ENCODE data around the gene MRPL42. TPM values are rescaled to one million over a fixed set of nuclear protein-coding genes. Genes with fewer than 3 reads are reported as not detected.

The MRPL42 gene
- total RNA-seq, 1 donor from 2014 or later: 82.1 TPM

DNA sequence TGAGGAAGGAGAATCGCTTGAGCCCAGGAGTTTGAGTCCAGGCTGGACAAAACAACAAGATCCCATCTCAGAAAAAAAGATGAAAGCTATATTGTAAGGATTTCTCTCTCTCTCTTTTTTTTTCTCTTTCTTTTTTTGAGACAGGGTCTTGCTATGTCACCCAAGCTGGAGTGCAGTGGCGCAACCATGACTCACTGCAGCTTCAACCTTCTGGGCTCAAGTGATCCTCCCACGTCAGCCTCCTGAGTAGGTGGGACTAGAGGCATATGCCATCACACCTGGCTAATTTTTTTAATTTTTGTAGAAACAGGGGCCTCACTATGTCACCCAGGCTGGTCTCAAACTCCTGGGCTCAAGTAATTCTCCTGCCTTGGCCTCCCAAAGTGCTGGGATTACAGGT is 5.8 kb upstream of the MRPL42 start:
- Histone ChIP-seq H3K27me3 (ENCODE audit: control insufficient read depth, insufficient read depth, low read length) (no peaks in the 10 kb centered on the region), H3K4me3 (ENCODE audit: low read depth, low read length) (no peak overlapping the region), H3K36me3 (ENCODE audit: control insufficient read depth, insufficient read depth, low read length) (no peaks in the 10 kb centered on the region)
- DNase-seq (ENCODE audit: low read depth): peak; percentile 42
- TF ChIP-seq CTCF (IDR thresholded peaks at IDR 0.05; ENCODE audit: insufficient read depth, low read length, severe bottlenecking): no peak
- no peak for FAIRE-seq

DNA sequence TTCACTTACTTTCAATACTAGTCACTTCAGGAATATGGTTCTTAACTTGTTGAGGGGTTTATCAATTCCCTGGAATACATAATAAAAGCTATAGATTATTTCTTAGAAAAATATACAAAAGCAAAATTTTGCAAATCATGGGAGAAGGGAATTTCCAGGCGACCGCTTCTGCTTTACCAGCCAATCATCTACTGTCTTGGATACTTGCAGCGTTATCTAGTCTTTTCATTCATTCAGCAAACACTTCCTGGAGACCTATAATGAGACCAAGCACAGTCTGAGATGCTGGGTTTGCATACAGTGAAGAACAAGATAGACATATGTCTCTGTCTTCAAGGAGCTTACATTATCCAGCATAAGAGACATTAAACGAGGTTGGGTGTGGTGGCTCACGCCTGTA is 1.5 kb upstream of the MRPL42 start:
- FAIRE-seq (no peak), DNase-seq (ENCODE audit: low read depth) (no peak)
- Histone ChIP-seq H3K4me3 (ENCODE audit: low read depth, low read length) (no peak overlapping the region), H3K36me3 (ENCODE audit: control insufficient read depth, insufficient read depth, low read length) (no peaks in the 10 kb centered on the region), H3K27me3 (ENCODE audit: control insufficient read depth, insufficient read depth, low read length) (no peaks in the 10 kb centered on the region)
- TF ChIP-seq CTCF (IDR thresholded peaks at IDR 0.05; ENCODE audit: insufficient read depth, low read length, severe bottlenecking): no peak

- H3K4me3 ChIP-seq (ENCODE audit: low read depth, low read length): no peak overlapping the region
- TF ChIP-seq CTCF (IDR thresholded peaks at IDR 0.05; ENCODE audit: insufficient read depth, low read length, severe bottlenecking): no peak
- FAIRE-seq: no peak
- H3K27me3 ChIP-seq (ENCODE audit: control insufficient read depth, insufficient read depth, low read length): no peaks in the 10 kb centered on the region
- no peak for DNase-seq (ENCODE audit: low read depth)
- no peaks in the 10 kb centered on the region for H3K36me3 ChIP-seq (ENCODE audit: control insufficient read depth, insufficient read depth, low read length)
Measured at GRCh38 chr12:93466625-93467350, 526 bp upstream of the MRPL42 start.

GRCh38 chr12:93468008-93468371 is 676 bp downstream of the MRPL42 start:
- Histone ChIP-seq H3K27me3 (ENCODE audit: control insufficient read depth, insufficient read depth, low read length) (no peaks in the 10 kb centered on the region), H3K4me3 (ENCODE audit: low read depth, low read length) (peak overlapping the region; percentile 61), H3K36me3 (ENCODE audit: control insufficient read depth, insufficient read depth, low read length) (no peaks in the 10 kb centered on the region)
- no peak for FAIRE-seq
- DNase-seq (ENCODE audit: low read depth): no peak
- no peak for TF ChIP-seq CTCF (IDR thresholded peaks at IDR 0.05; ENCODE audit: insufficient read depth, low read length, severe bottlenecking)

DNA sequence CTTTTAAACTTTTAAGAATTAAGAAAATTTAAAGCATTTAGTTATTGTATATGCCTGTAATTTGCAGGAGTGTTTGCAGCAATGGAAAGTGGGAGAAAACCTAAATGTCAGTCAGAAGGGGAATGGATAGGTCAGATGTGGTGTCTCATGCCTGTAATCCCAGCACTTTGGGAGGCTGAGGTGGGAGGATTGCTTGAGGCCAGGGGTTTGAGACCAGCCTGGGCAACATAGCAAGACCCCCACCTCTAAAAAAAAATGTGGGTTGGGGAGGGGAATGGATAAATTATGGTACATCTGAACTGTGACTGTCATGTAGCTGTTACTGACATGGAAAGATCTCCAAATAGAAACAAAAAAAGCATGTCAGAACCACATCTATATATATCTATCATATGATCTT is 2.1 kb downstream of the MRPL42 start:
- H3K27me3 ChIP-seq (ENCODE audit: control insufficient read depth, insufficient read depth, low read length): no peaks in the 10 kb centered on the region
- no peak for TF ChIP-seq CTCF (IDR thresholded peaks at IDR 0.05; ENCODE audit: insufficient read depth, low read length, severe bottlenecking)
- DNase-seq (ENCODE audit: low read depth): no peak
- peaks cover 2% of the 10 kb centered on the region for H3K36me3 ChIP-seq (ENCODE audit: control insufficient read depth, insufficient read depth, low read length)
- H3K4me3 ChIP-seq (ENCODE audit: low read depth, low read length): no peak overlapping the region
- no peak for FAIRE-seq

DNA sequence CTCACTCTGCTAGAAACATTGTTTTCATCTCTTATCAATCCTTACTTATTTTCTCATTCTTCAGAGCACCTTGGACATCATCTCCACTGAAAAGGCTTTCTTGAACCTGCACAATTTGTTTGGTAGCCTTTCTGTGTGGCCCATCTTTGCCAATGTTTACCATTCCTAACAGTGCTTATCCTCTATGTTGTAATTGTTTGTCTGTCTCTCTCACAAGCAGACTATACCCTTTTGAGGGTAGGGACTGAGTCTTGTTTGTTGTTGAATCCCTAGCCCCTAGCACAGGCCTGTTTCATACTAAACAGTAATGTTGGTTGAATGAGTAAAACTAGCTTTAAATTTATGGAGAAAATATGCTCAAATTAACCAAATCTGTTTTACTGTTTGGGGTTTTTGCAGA is 9.2 kb downstream of the MRPL42 start:
- FAIRE-seq (no peak), DNase-seq (ENCODE audit: low read depth) (no peak)
- TF ChIP-seq CTCF (IDR thresholded peaks at IDR 0.05; ENCODE audit: insufficient read depth, low read length, severe bottlenecking): no peak
- Histone ChIP-seq H3K36me3 (ENCODE audit: control insufficient read depth, insufficient read depth, low read length) (peaks cover 2% of the 10 kb centered on the region), H3K4me3 (ENCODE audit: low read depth, low read length) (no peak overlapping the region), H3K27me3 (ENCODE audit: control insufficient read depth, insufficient read depth, low read length) (no peaks in the 10 kb centered on the region)

Measured in bronchial epithelial cell (primary cell).